ENCODE data around the gene ENOX2. TPM values are rescaled to one million over a fixed set of nuclear protein-coding genes. Genes with fewer than 3 reads are reported as not detected.

ENOX2 gene
- total RNA-seq, 1 experiment from 2014 or later, result 21.4 TPM

GRCh38 chrX:130834149-130834548 is 68.9 kb downstream of the ENOX2 start:
- peaks cover 12% of the 10 kb centered on the region for H3K4me1 ChIP-seq (replicated peaks; ENCODE audit: insufficient read depth)
- no peak overlapping the region for H3K4me2 ChIP-seq
- no peaks in the 10 kb centered on the region for H3K79me2 ChIP-seq (ENCODE audit: low read depth)
- no peaks in the 10 kb centered on the region for H3F3A ChIP-seq (ENCODE audit: insufficient read depth, low read depth)
- no peaks in the 10 kb centered on the region for H3K27me3 ChIP-seq (ENCODE audit: insufficient read depth, low read depth)
- TF ChIP-seq CTCF (conservative IDR thresholded peaks at IDR 0.05), result no peak
- no peak for TF ChIP-seq EZH2 (IDR thresholded peaks at IDR 0.05; ENCODE audit: low read depth)
- H3K9me2 ChIP-seq (ENCODE audit: insufficient read depth), result no peaks in the 10 kb centered on the region
- no peak overlapping the region for H3K4me3 ChIP-seq
- intact Hi-C loops (cut with micrococcal nuclease; ENCODE audit: unreplicated experiment), result no loop called here
- no peak overlapping the region for H2AFZ ChIP-seq
- POLR2A ChIA-PET (ENCODE audit: unreplicated experiment), result no interaction called here
- DNase-seq, result no peak
- H3K9me3 ChIP-seq (ENCODE audit: insufficient read depth, low read depth), result no peaks in the 10 kb centered on the region
- no TSS peak for BruUV-seq (replicated peaks)
- H3K36me3 ChIP-seq (ENCODE audit: low read depth), result no peaks in the 10 kb centered on the region
- CTCF ChIA-PET, result no interaction called here
- no peak overlapping the region for H3K27ac ChIP-seq
- no peaks in the 10 kb centered on the region for H4K20me1 ChIP-seq (ENCODE audit: insufficient read depth)

- H3K27ac ChIP-seq, result no peak overlapping the region
- H3K4me2 ChIP-seq, result no peak overlapping the region
- TF ChIP-seq EZH2 (IDR thresholded peaks at IDR 0.05; ENCODE audit: low read depth) (no peak), CTCF (conservative IDR thresholded peaks at IDR 0.05) (no peak)
- POLR2A ChIA-PET (ENCODE audit: unreplicated experiment), result no interaction called here
- H3K9me3 ChIP-seq (ENCODE audit: insufficient read depth, low read depth), result no peaks in the 10 kb centered on the region
- no peaks in the 10 kb centered on the region for H3K36me3 ChIP-seq (ENCODE audit: low read depth)
- no peak overlapping the region for H2AFZ ChIP-seq
- H4K20me1 ChIP-seq (ENCODE audit: insufficient read depth), result no peaks in the 10 kb centered on the region
- intact Hi-C loops (cut with micrococcal nuclease; ENCODE audit: unreplicated experiment), result no loop called here
- peaks cover 4% of the 10 kb centered on the region; the same call in 1 of the 2 replicates for H3K9me2 ChIP-seq (ENCODE audit: insufficient read depth)
- DNase-seq, result no peak
- CTCF ChIA-PET, result no interaction called here
- H3K79me2 ChIP-seq (ENCODE audit: low read depth), result no peaks in the 10 kb centered on the region
- BruUV-seq (replicated peaks), result no TSS peak
- H3K4me3 ChIP-seq, result no peak overlapping the region
- peaks cover 14% of the 10 kb centered on the region for H3K4me1 ChIP-seq (replicated peaks; ENCODE audit: insufficient read depth)
- H3F3A ChIP-seq (ENCODE audit: insufficient read depth, low read depth), result no peaks in the 10 kb centered on the region
- no peaks in the 10 kb centered on the region for H3K27me3 ChIP-seq (ENCODE audit: insufficient read depth, low read depth)
These were observed 71.7 kb downstream of the ENOX2 start for GRCh38 chrX:130831347-130831722.

GRCh38 chrX:130830599-130831346 is 72.2 kb downstream of the ENOX2 start:
- TF ChIP-seq EZH2 (IDR thresholded peaks at IDR 0.05; ENCODE audit: low read depth), result no peak
- TF ChIP-seq CTCF (conservative IDR thresholded peaks at IDR 0.05), result no peak
- H3K4me3 ChIP-seq, result no peak overlapping the region
- no peak overlapping the region for H3K27ac ChIP-seq
- peaks cover 4% of the 10 kb centered on the region; the same call in 1 of the 2 replicates for H3K9me2 ChIP-seq (ENCODE audit: insufficient read depth)
- peaks cover 14% of the 10 kb centered on the region for H3K4me1 ChIP-seq (replicated peaks; ENCODE audit: insufficient read depth)
- H3K27me3 ChIP-seq (ENCODE audit: insufficient read depth, low read depth), result no peaks in the 10 kb centered on the region
- no peaks in the 10 kb centered on the region for H3K36me3 ChIP-seq (ENCODE audit: low read depth)
- no peak overlapping the region for H2AFZ ChIP-seq
- H3K79me2 ChIP-seq (ENCODE audit: low read depth), result no peaks in the 10 kb centered on the region
- H3K9me3 ChIP-seq (ENCODE audit: insufficient read depth, low read depth), result no peaks in the 10 kb centered on the region
- intact Hi-C loops (cut with micrococcal nuclease; ENCODE audit: unreplicated experiment), result no loop called here
- ChIA-PET CTCF (no interaction called here), POLR2A (ENCODE audit: unreplicated experiment) (interaction anchor here (0.6 kb wide), 1 partner anchor 1309 kb away, joined by 16 read pairs; no protein-coding TSS in a partner anchor)
- no TSS peak for BruUV-seq (replicated peaks)
- DNase-seq, result no peak
- H3F3A ChIP-seq (ENCODE audit: insufficient read depth, low read depth), result no peaks in the 10 kb centered on the region
- no peaks in the 10 kb centered on the region for H4K20me1 ChIP-seq (ENCODE audit: insufficient read depth)
- no peak overlapping the region for H3K4me2 ChIP-seq

Data from PC-9 (cell line).